Myocyte (in vitro differentiated cells): ENCODE measurements around the gene MGP. TPM values are rescaled to one million over a fixed set of nuclear protein-coding genes. Genes with fewer than 3 reads are reported as not detected.

Experiments
- DNase-seq: peaks from one replicate; pipeline ENCODE4 v3.0.0-alpha.2; 2012; ENCODE audit warnings: low read depth
- total RNA-seq: library from RNA; depleted of rRNA; stranded (reverse); fragments of >200 nt; gene quantifications from 2 replicates; pipeline ENCODE4 v1.2.3, GENCODE V29; 2014

MGP gene
- total RNA-seq, 1 donor from 2014 or later: not detected

DNA sequence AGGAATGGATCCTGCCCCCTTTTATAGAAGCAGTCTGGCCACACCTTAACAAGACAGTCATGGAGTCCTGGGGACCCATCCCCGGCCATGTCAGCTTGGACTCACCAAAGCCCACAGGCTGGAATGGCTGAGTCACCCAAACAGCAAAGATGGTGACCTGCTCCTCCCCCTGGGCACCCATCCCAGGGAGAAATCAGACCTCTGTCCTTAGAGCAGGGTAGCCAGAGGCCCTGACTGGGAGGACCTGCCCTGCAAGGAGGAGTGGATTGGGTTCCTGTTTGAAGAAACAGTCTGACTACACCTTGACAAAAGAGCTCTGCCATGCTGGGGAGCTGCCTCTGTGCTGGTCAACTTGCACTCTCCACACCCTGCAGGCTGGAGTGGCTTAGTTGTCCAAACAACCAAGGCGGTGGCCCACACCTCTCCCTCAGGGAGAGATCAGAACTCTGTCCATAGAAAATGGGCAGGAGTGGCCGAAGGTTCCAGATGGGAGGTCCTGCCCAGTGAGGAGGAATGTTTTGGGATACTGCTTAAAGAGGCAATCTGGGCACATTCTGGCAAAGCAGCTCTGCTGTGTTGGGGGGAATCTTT is 16.6 kb downstream of the MGP start:
- DNase-seq: peak; percentile 27

DNA sequence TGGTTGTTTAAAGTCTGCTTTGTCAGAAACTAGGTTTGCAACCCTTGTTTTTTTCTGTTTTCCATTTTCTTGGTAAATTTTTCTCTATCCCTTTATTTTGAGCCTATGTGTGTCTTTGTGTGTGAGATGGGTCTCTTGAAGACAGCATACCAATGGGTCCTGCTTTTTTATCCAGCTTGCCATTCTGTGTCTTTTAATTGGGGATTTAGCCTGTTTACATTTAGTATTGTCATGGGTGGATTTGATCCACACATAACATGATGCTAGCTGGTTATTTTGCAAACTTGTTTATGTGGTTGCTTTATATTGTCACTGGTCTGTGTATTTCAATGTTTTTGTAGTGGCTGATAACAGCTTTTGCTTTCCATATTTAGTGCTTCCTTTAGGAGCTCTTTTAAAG is 25.2 kb downstream of the MGP start:
- DNase-seq: no peak

DNA sequence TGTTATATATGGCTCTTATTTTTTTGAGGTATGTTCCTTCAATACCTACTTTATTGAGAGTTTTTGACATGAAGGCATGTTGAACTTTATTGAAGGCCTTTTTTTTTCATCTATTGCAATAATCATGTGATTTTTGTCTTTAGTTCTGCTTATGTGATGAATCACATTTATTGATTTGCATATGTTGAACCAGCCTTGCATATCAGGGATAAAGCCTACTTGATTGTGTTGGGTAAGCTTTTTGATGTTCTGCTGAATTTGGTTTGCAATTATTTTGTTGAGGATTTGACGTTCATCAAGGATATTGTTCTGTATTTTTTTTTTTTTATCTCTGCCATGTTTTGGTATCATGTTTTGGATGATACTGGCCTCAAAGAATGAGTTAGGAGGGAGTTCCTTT is 27.1 kb downstream of the MGP start:
- DNase-seq: no peak

DNA sequence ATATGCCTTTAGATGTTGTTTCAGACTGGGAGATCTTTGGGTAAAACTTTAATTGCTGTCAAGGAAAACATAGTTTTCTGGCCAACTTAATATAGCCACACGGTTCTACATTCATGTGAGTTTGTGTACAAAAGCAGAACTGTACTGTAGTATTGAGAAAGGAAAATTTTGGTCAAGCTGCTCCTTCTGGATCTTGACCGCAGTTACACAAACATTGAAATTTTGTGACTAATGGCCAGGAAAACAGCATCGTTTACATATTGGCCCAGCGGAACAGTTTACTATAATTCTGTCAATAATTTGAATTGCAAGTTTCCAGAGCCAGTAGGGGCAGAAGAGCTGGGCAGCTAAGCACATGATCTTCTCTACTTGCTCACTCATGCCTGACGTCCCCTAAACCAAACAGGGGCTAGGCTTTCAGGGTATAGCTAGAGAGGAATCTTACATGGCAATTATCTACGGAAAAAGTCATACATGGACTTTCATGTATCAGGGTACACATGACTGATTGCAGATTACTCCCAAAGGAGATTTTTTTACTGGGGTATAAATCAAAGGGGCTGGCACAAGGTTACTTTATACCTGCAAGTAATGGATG is 31.0 kb downstream of the MGP start:
- DNase-seq: no peak

DNA sequence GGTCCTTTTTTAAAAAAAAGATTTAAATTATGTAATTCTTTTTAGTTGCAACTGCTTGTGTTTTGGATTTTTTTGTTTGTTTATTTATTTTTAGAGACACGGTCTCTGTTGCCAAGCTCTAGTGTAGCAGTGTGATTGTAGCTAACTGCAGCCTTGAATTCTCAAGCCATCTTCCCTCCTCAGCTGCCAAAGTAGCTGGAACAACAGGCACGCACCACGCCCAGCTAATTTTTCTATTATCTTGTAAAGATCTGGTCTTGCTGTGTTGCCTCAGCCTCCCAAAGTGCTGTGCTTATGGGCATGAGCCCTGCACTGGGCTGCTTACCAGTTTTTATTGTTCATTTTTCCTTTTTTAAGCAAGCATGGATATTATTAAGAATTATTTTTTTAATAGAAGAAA is 31.7 kb downstream of the MGP start:
- DNase-seq: peak; percentile 44

DNA sequence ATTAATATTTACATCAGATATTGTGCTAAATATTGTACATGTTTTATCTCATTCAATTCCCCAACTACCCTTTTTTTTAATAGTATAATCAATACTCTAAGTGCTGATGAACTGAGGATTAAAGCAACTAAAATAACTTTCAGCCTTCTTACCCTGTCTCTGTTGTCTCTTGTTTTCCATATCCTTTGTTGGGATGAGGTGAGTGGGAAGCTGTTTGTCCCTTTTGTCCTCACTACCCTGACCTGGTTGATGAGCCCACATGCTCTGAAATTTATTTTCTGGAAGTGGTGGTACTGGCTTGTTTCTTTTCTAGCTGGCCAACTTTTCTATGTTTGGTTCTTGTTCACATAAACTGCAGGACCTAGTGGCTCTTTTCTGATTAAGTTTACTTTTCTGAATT is 32.8 kb downstream of the MGP start:
- DNase-seq: no peak

DNA sequence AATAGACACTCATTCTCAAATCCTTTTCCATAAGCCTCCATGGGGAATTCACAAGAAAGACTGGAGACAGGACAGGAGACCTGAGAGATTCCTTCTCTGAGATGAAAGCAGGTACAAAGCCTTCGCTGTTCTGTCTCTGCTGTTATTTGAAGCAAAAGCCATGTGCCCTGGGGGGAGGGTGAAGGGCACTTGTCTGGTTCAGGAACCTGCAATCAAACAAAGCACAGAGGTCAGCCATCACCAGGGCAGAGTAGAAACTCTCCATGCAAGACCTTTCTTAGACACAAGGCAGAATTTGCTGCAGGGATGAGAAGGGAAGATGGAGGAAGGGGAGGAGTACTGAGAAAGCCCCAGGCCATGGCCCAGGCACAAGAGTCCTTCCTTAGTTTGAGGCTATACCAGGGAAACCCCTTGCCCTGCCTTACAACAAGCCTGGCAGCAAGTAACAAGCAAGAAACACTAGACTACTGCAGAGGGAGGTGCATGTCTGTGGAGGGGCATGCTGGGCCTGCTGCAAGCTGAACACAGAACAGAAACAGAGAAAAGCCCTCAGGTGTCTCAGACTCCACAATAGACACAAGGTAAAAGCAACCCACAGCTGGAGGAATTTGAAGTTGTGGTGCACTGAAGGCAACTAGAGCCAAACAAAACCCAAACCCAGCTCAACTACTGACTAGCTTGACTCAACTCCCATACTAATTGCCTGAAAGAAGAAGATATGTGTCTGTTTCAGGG is 34.6 kb downstream of the MGP start:
- DNase-seq: no peak

DNA sequence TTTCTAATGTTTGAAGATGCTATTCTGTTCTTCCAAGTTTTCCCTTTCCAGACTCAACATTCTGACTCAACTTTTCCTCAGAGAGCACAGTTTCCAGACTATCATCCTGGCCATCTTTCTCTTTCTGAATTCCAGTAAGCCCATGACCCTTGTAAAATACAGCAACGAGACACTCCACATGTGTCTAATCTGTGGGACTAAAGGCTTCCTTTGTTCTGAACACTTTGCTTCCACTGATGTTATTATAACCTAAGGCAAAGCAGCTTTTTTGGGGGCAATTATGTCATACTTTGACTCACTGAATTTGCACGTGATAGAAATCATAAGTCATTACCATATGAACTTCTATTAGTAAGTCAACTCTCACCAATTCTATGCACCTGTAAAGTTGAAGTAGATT is 36.0 kb downstream of the MGP start:
- DNase-seq: no peak

DNA sequence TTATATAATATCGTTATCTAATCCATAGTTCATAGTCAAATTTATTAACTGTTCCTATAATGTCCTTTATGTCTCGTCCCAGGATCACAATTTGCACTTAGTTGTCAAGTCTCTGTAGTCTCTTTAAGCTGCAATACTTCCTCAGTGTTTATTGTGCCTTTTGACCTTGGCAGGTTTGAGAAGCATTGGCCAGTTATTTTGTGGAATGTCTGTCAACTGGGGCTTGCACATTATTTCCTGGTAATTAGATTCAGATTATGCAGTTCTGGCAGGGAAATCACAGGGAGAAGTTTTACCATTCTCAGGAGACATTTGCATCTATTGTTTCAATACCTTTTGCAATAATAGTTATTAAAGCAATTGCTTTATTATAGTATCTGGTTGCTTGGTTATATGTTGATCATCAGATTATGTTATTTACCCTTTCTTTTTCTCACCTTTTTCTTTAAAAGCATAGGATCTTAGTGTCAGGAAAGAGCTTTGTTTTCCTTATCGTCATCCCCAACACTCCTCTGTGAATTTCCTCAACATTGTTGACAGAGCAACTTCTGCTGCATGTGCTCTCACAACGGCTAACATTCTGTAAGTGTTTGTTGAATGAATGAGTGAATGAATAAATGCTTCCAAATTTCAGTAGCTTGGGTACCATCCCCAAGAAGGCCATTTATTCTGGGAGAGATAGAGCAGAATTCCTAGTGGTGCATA is 38.6 kb downstream of the MGP start:
- no peak for DNase-seq

DNA sequence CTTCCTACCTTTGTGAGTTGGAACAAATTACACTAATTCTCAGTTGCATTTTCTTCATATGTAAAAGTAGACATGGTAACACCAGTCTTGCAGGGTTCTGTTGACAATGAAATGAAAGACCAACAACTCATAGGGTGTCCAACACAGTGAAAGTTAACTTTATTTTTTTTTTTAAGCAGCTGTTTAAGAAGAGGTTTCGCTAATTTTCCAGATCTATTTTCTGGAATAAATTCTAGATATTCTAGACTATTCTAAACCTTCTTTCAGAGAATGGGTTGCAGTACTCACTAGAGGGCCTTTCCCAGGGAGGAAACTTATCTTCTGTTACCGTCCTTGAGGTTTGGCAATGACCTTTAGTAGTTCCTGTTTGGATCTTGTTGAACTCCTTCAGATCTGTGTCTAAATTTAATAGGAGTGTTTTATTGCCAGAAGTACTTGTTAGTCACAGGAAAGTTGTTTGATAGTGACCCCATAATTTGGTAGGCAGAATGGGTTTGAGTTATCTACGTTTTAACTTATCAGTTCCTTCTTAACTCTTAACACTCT is 39.5 kb downstream of the MGP start:
- no peak for DNase-seq

DNA sequence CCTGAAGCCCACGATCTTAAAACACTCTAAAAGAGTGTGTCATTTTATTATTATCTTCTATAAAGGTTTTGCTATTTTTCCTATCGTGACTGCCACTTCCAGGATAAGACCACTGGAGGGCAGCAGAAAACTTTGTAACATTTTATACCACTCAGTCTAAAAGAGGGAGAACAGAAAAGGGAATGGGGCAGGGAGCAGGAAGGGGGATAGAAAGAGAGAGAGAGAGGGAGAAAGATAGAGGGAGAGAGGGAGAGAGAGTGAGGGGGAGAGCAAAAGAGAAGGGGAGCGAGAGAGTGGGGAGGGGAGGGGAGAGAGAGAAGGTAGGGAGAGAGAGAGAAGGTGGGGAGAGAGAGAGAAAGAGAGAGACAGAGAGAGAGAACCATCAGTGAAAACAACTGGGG is 40.3 kb downstream of the MGP start:
- DNase-seq: peak; percentile 78

DNA sequence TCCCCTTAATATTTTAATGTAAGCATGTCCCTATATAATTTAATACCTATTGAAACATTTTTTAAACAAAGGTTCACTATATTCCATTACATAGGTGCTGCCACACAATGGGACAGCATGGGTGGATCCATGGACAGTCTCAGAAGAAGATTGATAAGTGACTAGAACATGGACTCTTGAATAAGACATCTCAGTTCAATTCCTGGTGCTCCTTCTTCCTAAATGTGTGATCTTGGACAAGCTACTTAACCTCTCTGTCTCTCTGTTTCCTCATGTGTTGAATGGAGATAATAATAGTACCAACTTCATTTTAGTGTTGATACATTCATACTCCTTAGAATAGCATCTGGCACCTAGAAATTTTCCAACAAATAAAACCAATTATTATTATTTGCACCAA is 41.3 kb downstream of the MGP start:
- DNase-seq: no peak

DNA sequence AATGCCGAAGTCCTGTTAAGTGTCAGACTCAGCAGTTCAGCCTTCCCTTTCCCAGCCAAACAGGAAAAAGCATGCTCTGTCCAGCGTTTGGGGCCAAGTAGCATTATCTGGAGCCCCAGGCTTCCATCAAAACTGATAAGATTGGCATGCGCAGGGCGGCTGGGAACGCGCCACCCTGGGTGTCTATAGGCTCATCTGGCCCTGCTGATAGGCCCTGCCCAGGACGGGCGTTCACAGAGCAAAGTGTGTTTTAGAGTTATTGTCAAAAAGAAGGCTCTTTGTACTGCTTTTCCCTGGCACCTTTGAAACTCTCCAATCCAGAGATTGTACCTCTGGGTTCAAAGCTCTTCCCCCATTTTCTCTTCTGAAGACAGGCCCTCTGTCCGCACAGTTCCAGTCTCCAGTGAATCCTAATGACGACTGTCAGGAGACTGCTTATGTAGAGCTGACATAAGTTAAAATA is 42.2 kb downstream of the MGP start, which contains the start of gene ART4:
Gene ART4, minus strand, starts transcription at position 102 of the 463 bp plus-strand sequence. CDS start 413 bp downstream, outside the sequence.
- DNase-seq: no peak

DNA sequence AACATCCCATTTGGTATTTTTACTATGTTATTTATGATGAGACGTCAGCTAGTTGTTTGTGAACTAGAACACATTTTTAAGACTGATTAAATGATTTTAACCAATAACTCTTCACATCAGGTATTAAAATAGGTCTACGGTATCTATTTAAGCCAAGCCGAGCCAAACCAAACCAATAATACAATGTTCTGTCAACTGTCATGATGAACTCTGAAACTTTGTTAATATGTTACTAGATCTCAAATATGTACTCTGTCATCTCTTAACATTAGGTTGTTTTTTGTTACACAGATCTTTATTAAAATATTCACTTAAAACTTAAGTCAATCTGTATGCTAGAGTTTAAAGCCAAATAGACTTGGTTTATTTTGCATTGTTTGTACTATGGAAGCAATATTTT is 43.3 kb downstream of the MGP start:
- DNase-seq: no peak

DNA sequence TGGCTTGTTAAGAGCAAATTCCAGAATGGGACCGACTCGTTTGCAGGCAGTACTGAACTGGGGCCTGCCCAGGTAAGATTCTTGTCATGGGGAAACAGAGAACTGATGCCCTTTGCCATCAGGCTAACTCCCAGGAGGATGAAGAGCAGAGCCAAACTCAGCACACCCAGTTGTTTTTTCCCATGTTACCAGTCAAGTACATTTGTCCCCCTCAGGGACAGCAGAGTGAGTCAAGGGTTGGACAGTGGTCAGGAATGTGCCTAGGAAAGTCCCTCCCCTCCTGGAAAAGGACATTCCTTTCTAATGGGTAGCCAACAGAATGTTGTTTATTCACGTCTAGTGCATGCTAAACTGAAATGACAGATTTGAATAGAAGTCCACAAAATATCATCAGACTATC is 43.9 kb downstream of the MGP start:
- peak; percentile 70 for DNase-seq

DNA sequence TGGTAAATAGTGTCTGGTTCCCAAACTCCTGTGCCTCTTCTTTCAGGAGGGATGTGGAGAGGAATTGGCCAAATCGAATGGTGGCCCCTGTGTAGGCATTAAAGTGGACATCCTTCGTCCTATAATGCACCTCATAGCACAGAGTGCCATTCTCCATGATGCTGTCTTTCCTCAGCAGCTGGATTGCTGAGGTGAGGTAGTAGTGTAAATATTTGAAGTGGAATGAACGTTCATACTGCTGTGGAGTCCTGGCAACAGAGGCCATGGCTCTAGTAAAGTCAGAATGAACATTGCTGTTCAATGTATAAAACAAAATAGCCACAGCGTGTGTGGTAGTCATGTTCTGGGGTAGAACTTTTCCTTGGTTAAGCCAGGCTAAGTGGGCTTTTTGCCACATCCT is 45.0 kb downstream of the MGP start:
- DNase-seq: no peak

DNA sequence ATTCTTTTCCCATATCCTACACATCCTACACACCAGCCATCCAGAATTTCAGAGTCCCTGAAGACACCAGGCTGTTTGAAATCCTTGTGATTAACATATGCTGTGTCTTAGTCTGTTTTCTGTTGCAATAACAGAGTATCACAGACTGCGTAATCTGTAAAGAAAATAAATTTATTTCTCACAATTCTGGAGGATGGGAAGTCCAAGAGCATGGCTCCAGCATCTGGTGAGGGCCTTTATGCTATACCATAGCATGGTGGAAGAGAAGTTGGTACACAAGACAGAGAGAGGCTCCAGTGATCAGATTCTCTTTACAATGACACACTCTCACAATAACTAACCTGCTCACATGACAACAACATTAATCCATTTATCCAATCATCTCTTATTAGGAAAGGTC is 46.4 kb downstream of the MGP start:
- DNase-seq: no peak

DNA sequence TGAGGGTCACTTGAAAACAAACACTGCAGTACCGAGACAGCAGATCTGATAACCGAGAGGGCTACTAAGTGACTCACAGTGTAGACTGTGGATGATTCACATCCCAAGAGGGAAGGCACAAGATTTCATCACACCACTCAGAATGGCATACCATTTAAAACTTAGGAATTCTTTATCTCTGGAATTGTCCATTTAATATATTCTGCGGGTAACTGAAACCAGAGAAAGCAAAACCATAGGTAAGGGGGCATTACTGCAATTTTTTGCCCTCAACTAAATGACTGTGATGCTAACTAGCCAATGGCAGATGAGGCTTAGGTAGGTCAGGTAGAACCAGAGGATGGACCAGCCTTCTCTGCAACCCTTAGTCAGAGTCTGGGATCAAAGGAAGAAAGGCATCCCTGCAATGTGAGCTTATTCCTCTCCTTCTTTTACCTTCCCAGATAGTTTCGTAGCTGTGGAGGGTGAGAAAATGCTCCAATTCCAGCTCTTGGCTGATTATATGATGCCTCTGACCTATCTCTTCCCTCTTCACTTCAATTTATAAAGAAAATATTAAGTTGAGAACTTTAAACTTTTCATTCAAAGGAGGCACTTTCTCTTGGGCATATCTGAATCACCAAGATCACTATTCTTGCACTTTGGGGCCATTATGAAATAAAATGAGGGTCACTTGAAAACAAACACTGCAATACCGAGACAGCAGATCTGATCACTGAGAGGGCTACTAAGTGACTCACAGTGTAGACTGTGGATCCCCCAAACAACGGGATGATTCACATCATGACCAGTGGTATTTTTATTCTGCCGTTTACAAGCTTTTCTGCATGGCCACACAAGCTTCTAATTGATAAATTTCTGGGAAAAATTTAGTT is 49.1 kb downstream of the MGP start:
- DNase-seq: peak; percentile 65

DNA sequence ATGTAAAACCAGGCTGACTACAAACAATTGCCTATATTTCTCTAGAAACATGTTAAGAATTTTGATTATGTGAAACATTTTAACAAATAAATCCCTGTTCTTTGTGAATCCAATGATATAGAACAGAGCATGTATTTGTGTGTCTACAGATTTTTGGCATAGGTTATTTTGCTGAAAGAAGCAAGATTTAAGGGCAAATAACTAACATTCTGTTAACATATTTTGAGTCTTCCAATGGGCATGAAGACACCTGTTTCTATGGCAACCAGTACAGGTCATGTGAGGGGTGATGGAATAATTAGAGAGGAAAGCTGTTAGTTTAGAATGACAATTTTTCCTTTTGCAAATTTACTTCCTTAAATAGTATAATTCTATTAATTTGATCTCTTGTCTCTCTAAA is 51.1 kb downstream of the MGP start:
- no peak for DNase-seq

DNA sequence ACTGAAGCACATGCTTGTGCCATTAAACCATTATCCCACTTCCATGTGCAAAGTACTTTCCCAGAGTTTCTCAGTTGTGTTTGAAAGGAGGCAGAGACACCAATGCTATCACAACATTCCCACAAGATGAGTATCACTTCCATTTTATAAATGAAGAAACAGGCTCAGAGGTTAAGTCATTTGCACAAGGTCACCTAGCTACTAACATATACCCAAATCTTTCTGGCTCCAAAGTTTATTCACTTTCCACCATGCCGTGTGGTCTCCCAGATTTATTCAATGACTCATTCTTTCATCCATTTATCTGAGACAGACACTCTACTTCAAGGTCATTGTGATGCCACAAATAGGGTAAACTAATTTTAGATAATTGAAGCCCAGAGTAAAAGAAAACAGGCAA is 51.7 kb downstream of the MGP start:
- DNase-seq: peak; percentile 41

DNA sequence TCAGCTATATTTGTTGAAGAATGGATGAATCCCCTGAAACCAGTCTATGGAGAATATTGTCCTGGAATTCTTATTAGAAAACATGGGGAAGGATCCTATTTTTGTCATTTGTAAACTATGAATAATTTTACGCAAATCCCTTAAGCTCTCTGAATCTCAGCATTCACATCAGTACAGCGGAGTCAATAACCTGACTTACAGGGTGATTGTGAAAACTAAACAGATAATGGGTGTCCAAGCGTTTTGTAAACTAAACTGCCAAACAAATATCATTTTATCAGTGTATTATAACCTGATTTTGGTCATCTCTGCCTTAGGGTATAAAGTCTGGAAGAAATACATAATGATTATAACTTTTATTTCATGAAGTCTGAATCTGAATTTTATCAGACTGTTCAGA is 52.3 kb downstream of the MGP start:
- DNase-seq: no peak
